ENCODE data around the gene FRMPD2.

GRCh38 chr10:48302515-48303476, 28.3 kb upstream of the FRMPD2 start:
- TF ChIP-seq, protein P1, sequence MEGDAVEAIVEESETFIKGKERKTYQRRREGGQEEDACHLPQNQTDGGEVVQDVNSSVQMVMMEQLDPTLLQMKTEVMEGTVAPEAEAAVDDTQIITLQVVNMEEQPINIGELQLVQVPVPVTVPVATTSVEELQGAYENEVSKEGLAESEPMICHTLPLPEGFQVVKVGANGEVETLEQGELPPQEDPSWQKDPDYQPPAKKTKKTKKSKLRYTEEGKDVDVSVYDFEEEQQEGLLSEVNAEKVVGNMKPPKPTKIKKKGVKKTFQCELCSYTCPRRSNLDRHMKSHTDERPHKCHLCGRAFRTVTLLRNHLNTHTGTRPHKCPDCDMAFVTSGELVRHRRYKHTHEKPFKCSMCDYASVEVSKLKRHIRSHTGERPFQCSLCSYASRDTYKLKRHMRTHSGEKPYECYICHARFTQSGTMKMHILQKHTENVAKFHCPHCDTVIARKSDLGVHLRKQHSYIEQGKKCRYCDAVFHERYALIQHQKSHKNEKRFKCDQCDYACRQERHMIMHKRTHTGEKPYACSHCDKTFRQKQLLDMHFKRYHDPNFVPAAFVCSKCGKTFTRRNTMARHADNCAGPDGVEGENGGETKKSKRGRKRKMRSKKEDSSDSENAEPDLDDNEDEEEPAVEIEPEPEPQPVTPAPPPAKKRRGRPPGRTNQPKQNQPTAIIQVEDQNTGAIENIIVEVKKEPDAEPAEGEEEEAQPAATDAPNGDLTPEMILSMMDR (IDR thresholded peaks at IDR 0.05) = no peak
- TF ChIP-seq POLR2A (IDR thresholded peaks at IDR 0.05; ENCODE audit: low read depth) = no peak
